Fibroblast of lung (primary cell): ENCODE measurements around the gene KLHL7. TPM values are rescaled to one million over a fixed set of nuclear protein-coding genes. Genes with fewer than 3 reads are reported as not detected.
"Not testable (repeated sequence)": the region's sequence is repeated elsewhere in the genome, so short reads cannot be mapped to it uniquely, and the experiment has no call there.

Experiments used
- DNase-seq, 2 donors: peaks; one replicate each; pipeline versions ENCODE4 v3.0.0 to v3.0.0-alpha.2; 2010; ENCODE audit warnings: low read depth in 2 of 2
- H2AFZ ChIP-seq: 2 replicates; pipeline ENCODE4 v1.5.1; 2012; ENCODE audit warnings: low read length, control low read depth, inconsistent platforms
- H3K27ac ChIP-seq: 2 replicates; pipeline ENCODE4 v1.5.1; 2011; ENCODE audit warnings: low read length, control low read depth; ENCODE audit not compliant: insufficient read depth
- H3K27me3 ChIP-seq: 2 replicates; pipeline ENCODE4 v1.5.1; 2011; ENCODE audit warnings: mild to moderate bottlenecking, low read length; ENCODE audit not compliant: control insufficient read depth, insufficient read depth
- H3K36me3 ChIP-seq: 2 replicates; pipeline ENCODE4 v1.5.1; 2011; ENCODE audit warnings: low read length; ENCODE audit not compliant: control insufficient read depth, insufficient read depth
- H3K4me1 ChIP-seq: 2 replicates; pipeline ENCODE4 v1.5.1; 2011; ENCODE audit warnings: low read length; ENCODE audit not compliant: control insufficient read depth, insufficient read depth; ENCODE audit errors: extremely low read depth
- H3K4me2 ChIP-seq: 2 replicates; pipeline ENCODE4 v1.5.1; 2011; ENCODE audit warnings: low read length, control low read depth; ENCODE audit not compliant: insufficient read depth; ENCODE audit errors: extremely low read depth
- H3K4me3 ChIP-seq, 4 experiments: fragments of 200-600 bp in 1 of 4; sonication (generic) in 1 of 4; replicated peaks in 1 of 4; 2 replicates each; pipeline ENCODE4 v1.5.1; 2011 to 2016; ENCODE audit warnings: low read length in 4 of 4, low read depth in 3 of 4, mild to moderate bottlenecking in 3 of 4, control low read depth in 2 of 4, inconsistent platforms in 1 of 4, mixed read lengths in 1 of 4; ENCODE audit not compliant: insufficient read depth in 1 of 4; ENCODE audit errors: control extremely low read depth in 1 of 4
- H3K79me2 ChIP-seq: 2 replicates; pipeline ENCODE4 v1.5.1; 2012; ENCODE audit warnings: mild to moderate bottlenecking, low read length, inconsistent platforms; ENCODE audit not compliant: control insufficient read depth, insufficient read depth
- H3K9ac ChIP-seq: 2 replicates; pipeline ENCODE4 v1.5.1; 2011; ENCODE audit warnings: mild to moderate bottlenecking, low read length, control low read depth; ENCODE audit not compliant: insufficient read depth
- H3K9me3 ChIP-seq: 2 replicates; pipeline ENCODE4 v1.5.1; 2012; ENCODE audit warnings: low read depth, low read length; ENCODE audit not compliant: control insufficient read depth, insufficient read depth
- H4K20me1 ChIP-seq: 2 replicates; pipeline ENCODE4 v1.5.1; 2011; ENCODE audit warnings: low read length; ENCODE audit not compliant: control insufficient read depth, insufficient read depth; ENCODE audit errors: extremely low read depth
- CTCF ChIP-seq, 2 donors: IDR thresholded peaks in 1 of 2; conservative IDR thresholded peaks in 1 of 2; 1 replicate in 1 of 2; 2 replicates in 1 of 2; pipeline ENCODE4 v1.5.1; 2011 to 2012; ENCODE audit warnings: low read length in 2 of 2, control low read depth in 1 of 2, inconsistent platforms in 1 of 2, low read depth in 1 of 2, mild to moderate bottlenecking in 1 of 2
- EZH2 ChIP-seq: IDR thresholded peaks from 2 replicates; pipeline ENCODE4 v1.5.1; 2012; ENCODE audit warnings: low read length, control low read depth, mild to moderate bottlenecking; ENCODE audit errors: missing control alignments
- polyA plus RNA-seq, 2 donors: library from polyadenylated mRNA; depleted of rRNA in 1 of 2; stranded (reverse) in 1 of 2; unstranded in 1 of 2; fragments of >200 nt; gene quantifications; 2 replicates each; pipeline ENCODE4 v1.2.1, GENCODE V29; 2011 to 2012; ENCODE audit warnings: missing spikeins in 1 of 2
- total RNA-seq: library from RNA; depleted of rRNA; stranded (reverse); fragments of >200 nt; gene quantifications from 2 replicates; pipeline ENCODE4 v1.2.1, GENCODE V29; 2014

Gene KLHL7
- total and polyA plus RNA-seq, 2 donors (not counting 1 experiment from before 2014, with no cell fraction given) = 23.5 to 44.5 TPM

GRCh38 chr7:23191022-23191421, 85.4 kb downstream of the KLHL7 start:
- Histone ChIP-seq H3K4me1 (no peaks in the 10 kb centered on the region), H3K4me2 (no peak overlapping the region), H4K20me1 (no peaks in the 10 kb centered on the region), H3K27me3 (no peaks in the 10 kb centered on the region), H3K9me3 (no peaks in the 10 kb centered on the region), H3K4me3 (no peak overlapping the region), H2AFZ (no peak overlapping the region), H3K36me3 (peaks cover 3% of the 10 kb centered on the region), H3K9ac (no peak overlapping the region), H3K79me2 (no peaks in the 10 kb centered on the region), H3K27ac (no peak overlapping the region)
- TF ChIP-seq EZH2 (no peak), CTCF (conservative IDR thresholded peaks at IDR 0.05 in 1 of 2, IDR thresholded peaks at IDR 0.05 in 1 of 2; ENCODE audit: low read depth in 1 of 2, low read length in 2 of 2) (no peak)
- DNase-seq = no peak

- not testable (repeated sequence) for H2AFZ ChIP-seq, H3K4me1 ChIP-seq, H3K36me3 ChIP-seq
Observed at GRCh38 chr7:23193650-23194227, 88.2 kb downstream of the KLHL7 start.

GRCh38 chr7:23196306-23196705, 90.7 kb downstream of the KLHL7 start:
- Histone ChIP-seq H3K9me3 (no peaks in the 10 kb centered on the region), H4K20me1 (no peaks in the 10 kb centered on the region), H3K4me3 (no peak overlapping the region), H3K9ac (no peak overlapping the region), H3K4me2 (no peak overlapping the region), H3K79me2 (no peaks in the 10 kb centered on the region), H3K4me1 (no peaks in the 10 kb centered on the region), H3K36me3 (peaks cover 2% of the 10 kb centered on the region), H3K27ac (no peak overlapping the region), H3K27me3 (no peaks in the 10 kb centered on the region), H2AFZ (no peak overlapping the region)
- no peak for TF ChIP-seq EZH2
- no peak for TF ChIP-seq CTCF (conservative IDR thresholded peaks at IDR 0.05 in 1 of 2, IDR thresholded peaks at IDR 0.05 in 1 of 2; ENCODE audit: low read depth in 1 of 2, low read length in 2 of 2)
- no peak for DNase-seq

More at GRCh38 chr7:23193650-23194227, 88.2 kb downstream of the KLHL7 start:
- H3K79me2 ChIP-seq, H3K9ac ChIP-seq, H3K27ac ChIP-seq, H3K27me3 ChIP-seq, H3K4me2 ChIP-seq, H3K9me3 ChIP-seq, H3K4me3 ChIP-seq, DNase-seq, H4K20me1 ChIP-seq: not testable (repeated sequence)

GRCh38 chr7:23197745-23198144, 92.2 kb downstream of the KLHL7 start:
- H3K4me3 ChIP-seq, H3K9me3 ChIP-seq, H3K79me2 ChIP-seq, H3K27me3 ChIP-seq, H3K4me1 ChIP-seq, H3K36me3 ChIP-seq, DNase-seq, H2AFZ ChIP-seq, H3K4me2 ChIP-seq, H3K27ac ChIP-seq, H4K20me1 ChIP-seq, H3K9ac ChIP-seq: not testable (repeated sequence)
